Neural cell (in vitro differentiated cells): ENCODE data around the gene NMRK2.

Experiments
- CTCF ChIP-seq: fragments of 450-650 bp; IDR thresholded peaks from 2 replicates; pipeline ENCODE4 v1.5.1; 2014; ENCODE audit warnings: antibody characterized with exemption, mild to moderate bottlenecking, moderate library complexity; ENCODE audit not compliant: poor library complexity, severe bottlenecking
- EP300 ChIP-seq: fragments of 450-650 bp; conservative IDR thresholded peaks from 2 replicates; pipeline ENCODE4 v1.6.1; 2014; ENCODE audit warnings: antibody characterized with exemption, mild to moderate bottlenecking, moderate library complexity; ENCODE audit not compliant: poor library complexity, severe bottlenecking
- EZH2 ChIP-seq: fragments of 200-600, 300-800 bp; shearing (Covaris generic), sonication (generic); IDR thresholded peaks from 2 replicates; pipeline ENCODE4 v1.6.1; 2014; ENCODE audit warnings: antibody characterized with exemption, low read length, borderline replicate concordance, mild to moderate bottlenecking; ENCODE audit not compliant: insufficient read depth, poor library complexity, severe bottlenecking
- POLR2AphosphoS5 ChIP-seq: IDR thresholded peaks from 2 replicates; pipeline ENCODE4 v1.6.1; 2012
- REST ChIP-seq: IDR thresholded peaks from 2 replicates; pipeline ENCODE4 v1.6.1; 2012; ENCODE audit warnings: borderline replicate concordance
- SMC3 ChIP-seq: fragments of 450-650 bp; conservative IDR thresholded peaks from 2 replicates; pipeline ENCODE4 v1.6.1; 2014; ENCODE audit warnings: antibody characterized with exemption, mild to moderate bottlenecking, moderate library complexity; ENCODE audit not compliant: poor library complexity

GRCh38 chr19:3907626-3908265 is 25.1 kb upstream of the NMRK2 start:
- TF ChIP-seq CTCF = no peak
- TF ChIP-seq EZH2 = no peak
- TF ChIP-seq SMC3 = no peak
- no peak for TF ChIP-seq POLR2AphosphoS5
- TF ChIP-seq EP300 = no peak
- no peak for TF ChIP-seq REST
